Transverse colon (tissue), 3 donors: Measurements from ENCODE around the gene UNC45A.

Source experiments
- EP300 ChIP-seq: sonication (generic); formaldehyde crosslinking; IDR thresholded peaks from one replicate; pipeline ENCODE4 v1.6.1; 2017; ENCODE audit warnings: antibody characterized with exemption, low read depth
- TF ChIP-seq, protein P1 (sequence below), 5 experiments: fragments of 200-600 bp in 3 of 5; fragments of 450-650 bp in 2 of 5; sonication (generic) in 3 of 5; IDR thresholded peaks; 1 replicate in 2 of 5; 2 replicates in 3 of 5; pipeline ENCODE4 v1.5.1; 2016 to 2017; ENCODE audit warnings: antibody characterized with exemption in 5 of 5, inconsistent platforms in 3 of 5, mild to moderate bottlenecking in 2 of 5, moderate library complexity in 1 of 5

DNA sequence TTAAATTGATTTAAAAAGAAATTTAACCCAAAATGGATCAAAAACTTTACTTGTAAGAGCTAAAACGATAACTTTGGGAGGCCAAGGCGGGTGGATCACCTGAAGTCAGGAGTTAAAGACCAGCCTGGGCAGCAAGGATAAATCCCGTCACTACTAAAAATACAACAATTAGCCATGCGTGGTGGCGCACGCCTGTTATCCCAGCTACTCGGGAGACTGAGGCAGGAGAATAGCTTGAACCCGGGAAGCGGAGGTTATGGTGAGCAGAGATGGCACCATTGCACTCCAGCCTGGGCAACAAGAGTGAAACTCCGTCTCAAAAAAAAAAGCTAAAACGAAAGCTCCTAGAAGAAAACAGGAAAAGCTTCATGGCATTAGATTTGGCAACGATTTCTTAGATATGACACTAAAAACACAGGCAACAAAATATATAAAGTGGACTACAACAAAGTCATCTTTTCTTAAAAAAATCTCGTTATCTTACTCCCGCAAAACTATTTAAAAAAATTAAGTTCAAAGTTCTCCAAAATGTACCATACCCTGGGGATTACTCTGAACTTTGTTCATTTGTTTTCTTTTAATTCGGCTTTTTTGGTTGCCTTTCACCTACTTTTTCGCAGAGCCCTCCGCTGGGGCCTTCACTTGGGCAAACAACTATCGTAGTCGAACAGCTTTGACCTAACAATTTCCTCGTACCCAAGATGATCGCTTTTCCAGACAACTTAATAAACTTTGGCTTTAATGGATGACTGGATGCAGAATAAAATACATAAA lies 5.7 kb upstream of the UNC45A start:
- TF ChIP-seq, protein P1, sequence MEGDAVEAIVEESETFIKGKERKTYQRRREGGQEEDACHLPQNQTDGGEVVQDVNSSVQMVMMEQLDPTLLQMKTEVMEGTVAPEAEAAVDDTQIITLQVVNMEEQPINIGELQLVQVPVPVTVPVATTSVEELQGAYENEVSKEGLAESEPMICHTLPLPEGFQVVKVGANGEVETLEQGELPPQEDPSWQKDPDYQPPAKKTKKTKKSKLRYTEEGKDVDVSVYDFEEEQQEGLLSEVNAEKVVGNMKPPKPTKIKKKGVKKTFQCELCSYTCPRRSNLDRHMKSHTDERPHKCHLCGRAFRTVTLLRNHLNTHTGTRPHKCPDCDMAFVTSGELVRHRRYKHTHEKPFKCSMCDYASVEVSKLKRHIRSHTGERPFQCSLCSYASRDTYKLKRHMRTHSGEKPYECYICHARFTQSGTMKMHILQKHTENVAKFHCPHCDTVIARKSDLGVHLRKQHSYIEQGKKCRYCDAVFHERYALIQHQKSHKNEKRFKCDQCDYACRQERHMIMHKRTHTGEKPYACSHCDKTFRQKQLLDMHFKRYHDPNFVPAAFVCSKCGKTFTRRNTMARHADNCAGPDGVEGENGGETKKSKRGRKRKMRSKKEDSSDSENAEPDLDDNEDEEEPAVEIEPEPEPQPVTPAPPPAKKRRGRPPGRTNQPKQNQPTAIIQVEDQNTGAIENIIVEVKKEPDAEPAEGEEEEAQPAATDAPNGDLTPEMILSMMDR (IDR thresholded peaks at IDR 0.05) = no peak
- TF ChIP-seq EP300 = no peak
